DMS79 treated with DMSO at 0.1 percent for 48 hours (cell line): Measurements from ENCODE around the gene PLXNA4.

Experiments
- DNase-seq: peaks from one replicate; lab custom pipeline; 2025; lab: John Stamatoyannopoulos, UW

Gene PLXNA4

GRCh38 chr7:132113536-132114371, 462.5 kb downstream of the PLXNA4 start:
- DNase-seq: peak; percentile 98

GRCh38 chr7:132112657-132113056, 463.6 kb downstream of the PLXNA4 start:
- DNase-seq: peak; percentile 14

- peak; percentile 48 for DNase-seq
Observed at GRCh38 chr7:132112106-132112505, 464.2 kb downstream of the PLXNA4 start.

GRCh38 chr7:132110692-132111091, 465.6 kb downstream of the PLXNA4 start:
- no peak for DNase-seq

GRCh38 chr7:132109769-132110168, 466.5 kb downstream of the PLXNA4 start:
- DNase-seq: no peak

GRCh38 chr7:132108563-132108962, 467.7 kb downstream of the PLXNA4 start:
- no peak for DNase-seq

- no peak for DNase-seq
Observed at GRCh38 chr7:132106491-132106890, 469.8 kb downstream of the PLXNA4 start.

GRCh38 chr7:132105096-132105495, 471.2 kb downstream of the PLXNA4 start:
- DNase-seq: no peak

GRCh38 chr7:132103718-132104117, 472.6 kb downstream of the PLXNA4 start:
- DNase-seq: no peak

- DNase-seq: no peak
Observed at GRCh38 chr7:132102942-132103341, 473.3 kb downstream of the PLXNA4 start.

GRCh38 chr7:132102391-132102790, 473.9 kb downstream of the PLXNA4 start:
- no peak for DNase-seq

GRCh38 chr7:132100981-132101380, 475.3 kb downstream of the PLXNA4 start:
- no peak for DNase-seq

- DNase-seq: no peak
Observed at GRCh38 chr7:132100483-132100882, 475.8 kb downstream of the PLXNA4 start.

GRCh38 chr7:132099163-132099562, 477.1 kb downstream of the PLXNA4 start:
- no peak for DNase-seq

- DNase-seq: no peak
Observed at GRCh38 chr7:132098327-132098726, 477.9 kb downstream of the PLXNA4 start.

GRCh38 chr7:132097550-132098134, 478.6 kb downstream of the PLXNA4 start:
- DNase-seq: no peak

GRCh38 chr7:132095111-132095765, 481.0 kb downstream of the PLXNA4 start:
- DNase-seq: no peak

- peak; percentile 33 for DNase-seq
Observed at GRCh38 chr7:132092106-132092505, 484.2 kb downstream of the PLXNA4 start.

GRCh38 chr7:132091706-132092105, 484.6 kb downstream of the PLXNA4 start:
- no peak for DNase-seq

GRCh38 chr7:132090444-132090843, 485.8 kb downstream of the PLXNA4 start:
- DNase-seq: no peak

GRCh38 chr7:132089356-132089755, 486.9 kb downstream of the PLXNA4 start:
- DNase-seq: no peak

GRCh38 chr7:132087421-132087820, 488.8 kb downstream of the PLXNA4 start:
- DNase-seq: no peak

GRCh38 chr7:132084776-132085388, 491.4 kb downstream of the PLXNA4 start:
- no peak for DNase-seq
